GM19467 (cell line): ENCODE data around the gene NRXN3.
"Not testable (repeated sequence)": the region's sequence is repeated elsewhere in the genome, so short reads cannot be mapped to it uniquely, and the experiment has no call there.

Source experiments
- ATAC-seq: cut with Tn5 transposase; IDR thresholded peaks from one replicate; pipeline ENCODE4 v1.9.1; 2021; ENCODE audit warnings: mild to moderate bottlenecking, moderate library complexity; ENCODE audit not compliant: unreplicated experiment

NRXN3 gene

DNA sequence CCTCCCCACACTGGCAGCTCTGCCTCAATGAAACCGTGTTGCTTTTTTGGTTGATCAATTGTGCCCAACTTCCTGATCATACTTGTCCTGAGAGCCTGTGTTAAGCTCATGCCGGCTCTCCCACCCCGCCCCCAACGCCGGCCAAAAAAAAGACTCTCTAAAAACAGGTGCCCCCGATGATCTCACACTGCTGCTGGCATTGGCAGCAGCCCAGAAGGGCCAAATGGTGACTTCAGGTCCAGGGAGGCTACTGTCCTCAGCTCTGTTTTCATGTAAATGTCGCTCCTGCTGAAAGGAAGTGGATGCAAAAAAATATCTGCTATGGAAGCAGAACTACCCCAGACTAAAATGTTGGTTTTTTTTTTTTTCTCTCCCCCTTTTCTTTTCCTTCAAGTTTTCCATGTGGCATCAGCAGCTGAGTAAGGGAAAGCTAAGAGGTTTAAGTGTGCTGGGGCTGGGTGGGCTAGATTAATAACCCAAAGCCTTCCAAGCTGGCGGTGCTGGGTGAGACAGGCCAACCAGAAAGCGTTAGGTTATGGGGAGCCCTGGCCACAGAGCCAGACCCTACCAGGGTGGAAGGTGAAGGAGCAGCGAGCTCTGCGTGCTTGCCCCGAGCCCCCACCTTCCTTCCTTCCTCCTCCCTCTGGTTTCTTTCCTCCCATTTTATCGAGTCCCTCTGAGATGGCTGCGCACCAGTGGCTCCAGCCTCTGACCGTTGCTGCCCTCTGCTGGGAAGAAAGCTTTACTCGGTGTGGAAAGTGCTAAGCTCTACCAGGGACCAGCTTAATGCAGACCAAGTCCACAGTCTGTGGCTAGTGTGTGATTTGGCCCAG, 396.1 kb downstream of the NRXN3 start:
- peak; percentile 89 for ATAC-seq

DNA sequence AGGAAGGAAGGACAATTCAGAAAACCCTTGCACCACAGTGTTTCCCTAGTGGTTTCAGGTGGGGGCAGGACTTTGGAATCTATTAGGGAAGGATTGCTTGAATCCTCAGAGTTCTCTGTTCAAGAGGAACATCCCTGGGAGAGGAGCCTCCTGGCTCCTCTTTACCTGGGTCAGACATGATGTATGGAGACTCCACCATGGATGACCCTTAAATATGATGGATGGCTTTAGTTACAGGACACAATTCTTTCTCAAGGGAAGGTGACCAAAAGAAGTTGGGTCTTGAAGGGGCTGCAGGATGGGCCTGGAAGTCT, 396.6 kb downstream of the NRXN3 start:
- no peak for ATAC-seq

DNA sequence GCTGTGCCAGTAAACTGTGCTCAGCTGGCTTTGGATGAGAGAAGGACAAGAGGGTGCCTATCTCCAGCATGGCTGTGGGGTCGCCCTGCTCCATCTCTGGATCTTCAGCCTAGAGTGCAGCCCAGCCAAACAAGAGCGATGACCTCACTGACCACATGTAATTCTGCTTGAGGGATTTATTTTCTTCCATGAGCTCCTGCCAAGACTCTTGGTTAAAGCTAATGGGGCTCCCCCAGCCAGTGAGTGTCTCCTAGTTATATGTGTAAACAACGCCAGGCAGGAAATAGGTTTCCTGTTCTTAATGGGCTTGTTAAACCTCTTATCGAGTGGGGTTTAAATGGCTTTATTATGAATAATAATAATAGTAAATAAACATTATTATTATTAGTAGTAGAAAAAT, 397.2 kb downstream of the NRXN3 start:
- no peak for ATAC-seq

DNA sequence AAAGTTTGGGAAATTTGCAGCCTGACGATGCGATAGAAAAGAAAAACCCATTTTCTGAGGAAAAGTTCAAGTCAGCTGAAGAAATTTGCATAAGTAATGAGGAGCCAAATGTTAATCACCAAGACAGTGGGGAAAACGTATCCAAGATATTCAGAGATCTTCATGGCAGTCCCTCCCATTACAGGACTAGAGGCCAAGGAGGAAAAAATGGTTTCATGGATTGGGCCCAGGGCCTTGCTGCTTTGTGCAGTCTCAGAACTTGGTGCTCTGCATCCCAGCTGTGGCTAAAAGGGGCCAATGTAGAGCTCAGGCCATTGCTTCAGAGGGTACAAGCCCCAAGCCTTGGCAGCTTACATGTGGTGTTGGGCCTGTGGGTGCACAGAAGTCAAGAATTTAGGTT, 403.6 kb downstream of the NRXN3 start:
- not testable (repeated sequence) for ATAC-seq

DNA sequence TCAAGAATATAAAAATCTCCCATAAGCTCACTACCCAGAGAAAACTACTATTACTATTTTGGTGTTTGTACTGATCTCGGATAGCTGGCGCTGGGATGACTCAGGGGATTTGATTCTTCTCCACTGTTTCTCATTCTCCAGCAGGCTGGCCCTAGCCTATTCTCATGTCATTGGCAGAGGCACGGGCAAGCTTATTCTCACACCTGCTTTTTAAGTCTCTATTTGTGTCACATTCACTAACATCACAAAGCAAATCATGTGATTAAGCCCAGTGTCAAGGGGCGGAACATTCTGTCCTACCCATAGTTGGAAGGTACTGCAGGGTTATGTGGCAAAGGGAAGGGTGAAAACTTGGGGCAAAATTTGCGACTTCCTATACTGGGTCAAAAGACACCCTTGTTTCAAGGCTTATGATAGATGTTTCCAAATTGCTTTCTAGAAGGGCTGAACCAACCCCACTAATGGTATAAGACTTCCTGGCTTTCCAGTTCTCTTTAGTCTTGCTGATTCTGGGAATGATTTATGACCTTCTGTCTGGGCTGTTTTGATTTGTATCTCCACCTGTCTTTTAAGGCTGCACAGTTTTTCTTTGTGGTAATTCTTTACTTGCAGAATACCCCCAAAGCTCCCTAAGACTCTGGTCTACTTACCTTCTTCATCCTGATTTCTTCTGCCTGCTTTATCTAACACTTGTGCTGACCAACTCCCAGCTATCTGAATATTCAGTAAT, 406.4 kb downstream of the NRXN3 start:
- ATAC-seq, result no peak

DNA sequence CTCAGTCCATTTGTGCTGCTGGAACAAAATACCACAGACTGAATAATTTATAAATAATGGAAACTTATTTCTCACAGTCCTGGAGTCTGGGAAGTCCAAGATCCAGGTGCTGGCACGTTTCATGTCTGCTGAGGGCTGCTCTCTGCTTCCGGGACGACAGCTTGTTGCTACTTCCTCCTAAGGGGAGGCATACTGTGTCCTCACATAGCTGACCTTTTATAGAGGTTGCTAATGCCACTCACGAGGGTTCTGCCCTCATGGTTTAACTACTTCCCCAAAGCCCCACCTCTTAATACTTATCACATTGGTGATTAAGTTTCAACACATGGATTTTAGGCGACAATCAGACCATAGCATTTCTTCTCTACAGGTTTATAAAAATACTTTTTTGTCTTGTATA, 411.1 kb downstream of the NRXN3 start:
- no peak for ATAC-seq

DNA sequence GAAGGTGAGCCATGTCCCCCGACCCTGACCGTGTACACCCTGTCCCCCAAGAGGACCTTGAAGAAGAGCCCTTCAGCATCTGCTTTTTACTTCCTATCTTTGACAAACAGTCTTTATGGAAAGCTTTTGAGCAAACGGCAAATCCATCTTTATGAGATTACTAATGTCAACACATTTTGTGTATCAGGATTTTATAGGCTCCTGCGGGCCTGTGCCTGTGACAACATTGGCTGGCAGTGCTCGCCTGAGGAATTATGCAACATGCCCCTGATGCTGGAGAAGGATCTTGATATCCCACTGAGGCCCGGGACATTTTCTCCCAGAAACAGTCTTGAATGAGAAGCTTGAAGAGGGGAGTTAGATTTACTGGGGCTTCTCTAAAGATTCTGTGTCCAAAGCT, 416.5 kb downstream of the NRXN3 start:
- ATAC-seq, result no peak

DNA sequence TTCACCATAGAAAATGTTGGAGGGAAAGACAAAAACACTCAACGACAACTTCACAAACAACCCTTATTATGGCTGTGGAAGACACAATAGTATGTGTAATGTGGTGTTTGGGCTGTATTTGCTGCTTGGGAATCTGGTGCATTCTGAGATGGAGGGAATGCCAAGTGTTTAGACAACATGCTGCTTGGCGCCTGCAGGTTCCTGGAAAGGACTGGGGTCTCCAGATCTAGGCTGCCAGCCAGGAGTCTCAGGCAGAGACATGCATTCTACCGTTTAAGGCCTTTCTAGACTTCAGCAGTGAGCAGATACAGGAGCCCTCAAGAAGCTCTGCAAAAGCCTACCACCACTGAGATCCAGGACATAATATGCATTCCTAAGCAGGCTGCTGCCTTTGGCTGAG, 418.7 kb downstream of the NRXN3 start:
- no peak for ATAC-seq

DNA sequence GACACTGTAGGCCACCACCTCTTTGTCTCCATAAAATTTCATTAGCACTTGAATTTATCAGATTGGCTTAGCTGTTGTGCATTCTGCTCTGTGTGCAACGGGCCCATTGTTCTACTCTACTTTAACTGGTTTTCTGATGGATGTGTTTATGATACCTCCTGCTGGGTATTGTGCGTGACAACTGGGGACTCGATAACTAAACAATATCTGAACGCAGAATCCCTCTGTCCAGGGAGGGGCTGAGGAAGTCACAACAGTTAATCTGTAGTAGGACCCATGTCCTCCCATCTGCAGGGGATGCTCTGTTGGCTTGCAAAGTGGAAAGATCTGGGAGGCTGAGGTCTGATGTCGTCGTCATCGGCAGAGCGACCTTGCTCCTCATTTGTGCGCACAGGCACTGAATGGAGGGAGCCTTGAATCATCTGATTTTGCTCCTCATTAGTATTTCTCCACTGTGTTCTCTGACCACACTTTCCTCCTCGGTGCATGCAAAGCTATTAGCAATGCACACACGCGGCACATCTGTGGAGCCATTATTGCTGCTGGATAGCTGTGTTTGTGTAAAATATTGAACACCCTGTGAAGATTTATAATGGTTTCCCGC, 422.5 kb downstream of the NRXN3 start:
- no peak for ATAC-seq

DNA sequence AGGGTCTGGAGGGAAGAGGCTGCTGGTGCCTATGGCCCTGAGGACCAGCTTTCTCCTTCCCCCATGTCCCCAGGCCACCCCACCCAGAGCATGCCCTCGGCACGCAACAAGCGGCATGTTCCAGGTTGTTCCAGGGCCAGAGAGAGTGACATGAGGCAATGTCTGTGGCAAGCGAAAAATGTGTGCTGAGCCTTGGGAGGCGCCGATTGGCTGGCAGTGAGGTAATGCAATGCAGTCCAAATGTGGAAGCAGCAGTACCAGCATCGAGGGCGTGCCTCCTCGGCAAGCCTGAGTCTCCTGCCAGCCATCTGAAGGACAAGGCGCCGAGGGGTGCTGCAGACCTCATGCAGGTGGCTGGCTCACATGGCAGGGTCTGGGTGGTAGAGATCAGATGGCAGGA, 423.8 kb downstream of the NRXN3 start:
- no peak for ATAC-seq

DNA sequence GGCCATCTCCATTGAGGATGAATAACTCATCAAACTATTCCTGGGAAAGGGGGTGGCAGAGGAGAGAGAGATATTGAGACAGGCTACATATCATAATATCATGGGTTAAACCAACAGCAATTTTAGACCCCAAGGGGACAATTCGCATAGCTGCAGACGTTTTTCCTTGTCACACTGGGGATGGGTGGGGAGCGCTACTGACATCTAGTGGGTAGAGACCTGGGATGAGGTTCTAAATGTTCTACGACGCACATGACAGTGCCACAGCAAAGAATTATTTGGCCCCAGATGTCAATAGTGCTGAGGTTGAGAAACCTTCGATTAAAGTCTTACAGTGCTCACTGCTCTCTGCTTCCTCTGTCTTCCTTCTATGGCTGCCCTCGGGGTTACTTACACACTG, 425.6 kb downstream of the NRXN3 start:
- no peak for ATAC-seq

DNA sequence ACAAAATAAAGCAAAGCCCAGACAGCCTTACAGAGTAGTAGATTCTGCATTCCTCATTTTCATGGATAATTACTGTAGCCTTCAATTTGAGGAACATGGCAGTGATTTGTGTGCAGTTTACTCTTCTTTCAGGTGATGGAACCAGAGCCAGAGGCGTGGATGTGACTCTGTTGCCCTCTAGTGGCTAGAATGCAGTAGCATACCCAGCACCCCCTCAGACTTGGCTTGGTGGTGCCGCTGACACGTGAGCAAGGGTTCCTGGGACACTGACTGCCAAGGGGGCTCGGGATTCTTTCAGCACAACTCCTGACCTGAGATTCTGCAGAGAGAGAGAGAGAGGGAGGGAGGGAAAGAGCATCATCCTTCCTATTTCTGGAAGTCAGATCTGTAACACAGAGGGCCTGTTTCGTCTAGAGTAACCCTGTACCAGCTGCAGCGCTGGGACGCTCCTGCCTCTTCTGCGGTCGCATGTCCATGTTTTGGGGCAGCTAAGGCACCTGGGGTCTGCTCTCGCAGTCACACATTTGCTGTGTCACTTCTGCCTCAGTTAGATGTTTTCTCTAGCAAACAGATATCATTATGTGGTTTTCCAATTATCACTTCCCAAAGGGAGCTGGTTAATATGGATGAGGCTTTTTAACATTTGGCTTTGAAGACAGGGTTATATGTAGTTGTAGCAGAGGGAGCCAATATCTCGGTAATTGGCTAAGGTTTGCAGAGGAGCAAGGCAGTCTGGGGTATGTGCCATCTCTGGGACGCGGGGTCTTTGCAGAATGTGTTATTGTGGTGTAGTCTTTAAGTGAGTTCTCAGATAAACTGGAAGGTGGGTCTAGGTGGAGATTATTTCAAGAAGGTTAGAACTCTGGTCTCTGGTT, 428.1 kb downstream of the NRXN3 start:
- peak; percentile 95 for ATAC-seq

DNA sequence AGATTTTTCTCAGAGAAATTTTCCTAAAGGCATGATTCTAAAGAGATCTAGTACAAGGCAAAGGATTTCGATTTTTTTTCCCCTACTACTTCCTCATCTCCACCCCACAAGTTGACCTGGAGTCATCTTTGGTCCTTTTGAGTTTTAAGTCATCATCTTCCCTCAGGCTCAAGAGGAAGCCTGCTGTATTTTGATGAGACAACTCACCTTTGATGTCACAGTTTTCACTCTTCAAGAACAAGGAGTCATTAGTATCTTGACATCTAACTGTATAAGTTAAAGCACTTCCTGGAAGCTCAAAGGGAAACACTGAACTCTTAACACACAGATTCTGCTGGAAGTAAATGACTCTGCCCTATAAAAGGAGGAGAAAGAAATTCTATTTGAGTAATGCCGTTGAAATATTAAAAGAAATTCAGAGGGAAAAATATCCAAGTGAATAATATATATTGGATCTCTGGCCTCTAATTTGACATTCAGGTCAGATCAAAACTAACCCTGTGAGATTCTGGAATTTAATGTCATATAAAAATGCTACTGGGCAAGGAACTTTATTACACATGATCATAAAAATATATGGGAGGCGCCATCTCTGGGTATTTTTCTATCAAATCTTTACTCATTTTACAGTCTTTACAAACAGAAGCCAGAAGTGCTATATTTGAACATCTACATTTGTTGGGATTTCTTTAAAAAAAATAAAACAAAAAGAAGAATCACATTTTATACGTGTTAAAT, 435.0 kb downstream of the NRXN3 start:
- no peak for ATAC-seq

DNA sequence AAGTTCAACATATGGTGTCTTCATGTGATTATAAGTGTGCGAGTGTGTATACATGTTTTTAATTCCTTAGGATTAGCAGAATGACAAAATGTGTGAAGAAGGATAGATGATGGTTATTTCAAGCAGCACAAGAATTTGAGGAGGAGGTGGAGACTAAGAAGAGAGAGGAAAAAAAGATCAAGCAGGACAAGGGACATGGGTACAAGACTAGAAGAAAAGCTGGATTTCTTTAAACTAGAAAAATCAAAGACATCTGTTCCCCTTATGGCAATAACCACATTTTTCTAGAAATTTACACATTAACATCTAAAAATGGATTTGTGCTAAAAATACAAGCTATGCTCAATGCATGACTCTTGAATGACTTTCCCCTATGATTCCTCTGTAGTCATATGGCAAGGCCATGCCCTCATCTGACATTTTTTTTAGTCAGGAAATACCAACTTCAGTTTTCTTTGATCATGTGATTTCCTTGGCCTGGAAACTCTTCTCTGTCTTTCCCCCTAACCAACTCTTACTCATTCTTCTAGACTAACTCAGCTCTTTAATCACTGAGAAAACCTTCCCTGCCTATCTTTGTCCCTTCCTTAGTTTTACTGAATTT, 435.8 kb downstream of the NRXN3 start:
- ATAC-seq, result no peak

DNA sequence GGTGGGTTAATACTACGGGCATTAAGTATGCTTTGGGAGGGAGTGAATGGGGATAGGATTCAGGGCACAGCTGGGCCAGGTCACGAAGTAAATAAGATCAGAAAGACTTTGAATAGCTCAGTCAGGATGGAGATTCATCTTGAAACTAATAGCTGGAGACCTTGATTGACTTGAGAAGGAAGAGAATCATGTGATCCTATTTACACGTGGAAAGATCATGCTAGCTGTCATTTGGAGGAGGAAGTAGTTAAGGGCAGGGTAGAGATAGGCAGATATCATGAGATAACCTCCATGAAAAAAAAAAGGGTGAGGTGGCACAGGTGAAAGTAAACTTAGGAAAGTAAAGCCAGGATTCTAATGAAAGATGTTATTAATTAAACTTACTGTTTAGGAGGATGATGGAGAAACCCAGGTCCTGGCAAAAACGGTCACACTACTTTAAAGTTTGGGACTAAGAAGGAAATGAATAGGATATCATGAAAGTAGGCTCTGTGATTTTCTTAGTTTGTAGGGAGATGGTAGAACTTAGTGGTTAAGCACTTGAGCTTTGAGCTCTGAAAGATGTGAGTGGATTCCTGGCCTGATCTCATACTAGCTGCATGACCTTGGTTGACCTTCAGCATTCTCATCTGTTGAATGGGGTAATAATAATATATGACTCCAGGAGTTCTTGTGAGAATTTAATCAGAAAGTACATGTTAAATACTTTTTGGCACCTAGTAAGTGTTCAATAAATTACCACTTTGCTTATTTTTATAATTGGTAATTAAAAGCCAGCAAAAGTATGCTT, 439.0 kb downstream of the NRXN3 start:
- ATAC-seq, result no peak

DNA sequence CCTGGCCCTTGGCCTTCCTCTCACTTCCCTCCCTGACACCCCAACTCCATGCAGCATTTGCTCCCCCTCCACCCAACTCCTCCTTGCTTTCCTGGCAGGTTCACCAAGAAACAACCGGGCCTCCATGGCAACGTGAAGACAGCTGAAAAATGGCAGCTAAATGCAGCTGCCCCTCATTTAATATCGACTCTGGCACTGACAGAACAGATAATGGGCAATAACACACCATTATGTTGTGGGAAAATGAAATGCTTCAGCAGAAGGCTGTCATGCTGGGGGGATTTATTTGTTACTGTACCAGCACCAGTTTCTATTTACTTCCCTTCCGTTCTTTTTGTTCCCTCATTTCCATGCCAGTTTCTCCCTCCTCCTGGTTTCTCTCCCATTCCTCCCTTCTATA, 440.8 kb downstream of the NRXN3 start:
- ATAC-seq, result no peak

DNA sequence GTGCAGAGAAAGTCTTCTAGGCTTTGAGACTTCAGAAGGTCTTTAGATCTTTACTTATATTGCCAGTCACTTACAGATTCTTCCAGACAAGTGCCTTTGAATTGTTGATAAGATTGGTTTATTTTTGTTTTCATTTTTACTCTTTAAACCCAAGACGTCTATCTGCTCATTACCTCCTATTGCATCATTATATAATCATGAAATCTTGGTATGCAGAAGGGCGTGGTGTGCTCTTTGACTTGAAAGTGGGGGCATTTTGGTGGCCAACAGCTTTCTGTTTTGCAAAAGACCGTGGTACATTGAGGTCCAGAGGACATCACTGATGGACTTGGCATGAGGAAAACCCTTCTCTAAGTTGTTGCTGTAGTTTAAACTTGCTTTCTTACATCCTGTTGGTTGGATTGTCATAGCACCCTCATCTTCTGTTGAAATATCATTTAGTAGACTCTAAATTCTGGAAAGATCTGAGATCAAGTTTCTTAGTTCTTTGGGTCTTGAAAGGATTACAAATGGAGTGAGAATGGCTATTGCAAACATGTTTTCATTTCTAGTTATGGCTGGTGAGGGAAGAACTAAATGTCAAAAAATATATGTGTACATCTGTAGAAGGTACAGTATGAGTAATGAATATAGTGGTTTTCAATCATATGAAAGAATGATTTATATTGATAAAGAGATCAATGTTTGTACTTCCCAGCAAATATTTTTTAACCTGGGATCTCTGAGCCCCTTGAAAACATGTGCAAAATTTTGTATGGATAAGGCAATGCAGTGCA, 441.8 kb downstream of the NRXN3 start:
- no peak for ATAC-seq

DNA sequence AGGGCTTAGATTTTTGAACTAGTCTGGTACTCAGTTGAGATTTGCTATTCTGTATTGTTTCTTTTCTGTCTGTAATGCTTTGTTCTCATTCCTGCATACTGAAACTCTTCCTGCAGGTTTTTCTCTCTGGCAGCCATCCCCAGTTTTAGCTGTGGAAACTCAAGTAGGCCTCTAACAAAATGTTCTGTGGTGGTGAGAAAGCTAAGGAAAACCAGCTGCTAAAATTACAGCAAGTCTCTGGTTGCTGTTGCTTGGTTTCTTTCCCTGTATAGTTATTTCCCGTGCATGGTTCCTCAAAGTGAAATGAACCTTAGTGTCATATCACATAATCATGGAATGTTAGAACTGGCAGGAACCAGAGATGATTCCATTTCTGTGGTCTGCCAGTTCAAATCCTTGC, 442.5 kb downstream of the NRXN3 start:
- no peak for ATAC-seq

DNA sequence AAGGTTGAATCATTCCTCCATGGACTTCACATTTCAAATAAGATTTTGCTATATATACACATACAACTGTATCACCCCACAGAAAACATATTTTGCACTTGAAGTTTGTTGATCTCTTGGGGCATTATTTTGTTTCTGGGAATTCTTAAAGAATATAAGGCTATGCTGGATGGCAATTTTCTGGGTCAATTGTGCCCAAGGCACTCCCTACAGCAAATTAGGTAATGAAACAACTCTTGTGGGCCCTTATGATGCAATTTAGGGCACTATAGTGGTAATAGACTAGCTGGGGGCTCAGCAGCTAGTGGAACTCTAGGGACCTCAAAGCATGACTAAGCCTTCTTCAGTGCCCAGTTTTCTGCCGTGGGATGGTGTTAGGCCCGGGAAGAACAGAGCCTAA, 444.4 kb downstream of the NRXN3 start:
- no peak for ATAC-seq
